K562 (cell line): ENCODE measurements around the gene EPHB4. TPM values are rescaled to one million over a fixed set of nuclear protein-coding genes. Genes with fewer than 3 reads are reported as not detected.
A peak's percentile ranks its signal among the peaks of the same experiment; 100 is the strongest.

ENCODE experiments used
- ARID3B ChIP-seq: fragments of 250-450 bp; sonication (Bioruptor Pico); IDR thresholded peaks from 2 replicates; pipeline ENCODE4 v1.4.0; 2020; ENCODE audit warnings: borderline replicate concordance
- ATF3 ChIP-seq, 2 experiments: fragments of 450-650 bp in 1 of 2; sonication (generic) in 1 of 2; formaldehyde crosslinking in 1 of 2; IDR thresholded peaks in 1 of 2; conservative IDR thresholded peaks in 1 of 2; 2 replicates each; pipeline versions ENCODE4 v1.6.1 to v1.8.1; 2016 to 2023; ENCODE audit warnings: mild to moderate bottlenecking in 2 of 2, moderate library complexity in 2 of 2, inconsistent platforms in 1 of 2, missing genetic modification reagents in 1 of 2
- BACH1 ChIP-seq: fragments of 200-800 bp; sonication (Bioruptor generic); IDR thresholded peaks from 2 replicates; pipeline ENCODE4 v1.6.1; 2016; ENCODE audit warnings: missing genetic modification characterization, missing compliant biosample characterization
- BCOR ChIP-seq: fragments of 450-650 bp; IDR thresholded peaks from 2 replicates; pipeline ENCODE4 v1.6.1; 2016
- polyA plus RNA-seq, 8 experiments: library from polyadenylated mRNA; depleted of rRNA in 4 of 8; stranded (reverse) in 5 of 8; unstranded in 3 of 8; fragments of >200 nt; fragmentation: Nextera tagmentation in 2 of 8; fragmentation: Illumina TruSeq in 1 of 8; extraction: Ambion mirVana in 2 of 8; extraction: Trizol in 1 of 8; gene quantifications; 2 replicates each; pipeline versions ENCODE4 v1.2.1 to v1.2.3, GENCODE V29; 2011 to 2014; ENCODE audit warnings: inconsistent platforms in 1 of 8, missing spikeins in 1 of 8
- total RNA-seq, 7 experiments: library from RNA; depleted of rRNA in 6 of 7; stranded (reverse); fragments of >200 nt in 6 of 7; fragmentation: Illumina TruSeq in 2 of 7; extraction: Trizol in 2 of 7; gene quantifications; 2 replicates each; pipeline versions ENCODE4 v1.2.1 to v1.2.3, GENCODE V29; 2011 to 2021; ENCODE audit warnings: low replicate concordance in 1 of 7
- TF ChIP-seq, protein P1 (sequence below): fragments of 450-650 bp; IDR thresholded peaks from 2 replicates; pipeline ENCODE4 v1.6.1; 2016; ENCODE audit warnings: low read depth

The EPHB4 gene
- total and polyA plus RNA-seq, 9 of the 15 experiments (the other 6 are each of a cell fraction or from before 2014, with no cell fraction given), result 1.2 to 82.1 (median 37.9) TPM

DNA sequence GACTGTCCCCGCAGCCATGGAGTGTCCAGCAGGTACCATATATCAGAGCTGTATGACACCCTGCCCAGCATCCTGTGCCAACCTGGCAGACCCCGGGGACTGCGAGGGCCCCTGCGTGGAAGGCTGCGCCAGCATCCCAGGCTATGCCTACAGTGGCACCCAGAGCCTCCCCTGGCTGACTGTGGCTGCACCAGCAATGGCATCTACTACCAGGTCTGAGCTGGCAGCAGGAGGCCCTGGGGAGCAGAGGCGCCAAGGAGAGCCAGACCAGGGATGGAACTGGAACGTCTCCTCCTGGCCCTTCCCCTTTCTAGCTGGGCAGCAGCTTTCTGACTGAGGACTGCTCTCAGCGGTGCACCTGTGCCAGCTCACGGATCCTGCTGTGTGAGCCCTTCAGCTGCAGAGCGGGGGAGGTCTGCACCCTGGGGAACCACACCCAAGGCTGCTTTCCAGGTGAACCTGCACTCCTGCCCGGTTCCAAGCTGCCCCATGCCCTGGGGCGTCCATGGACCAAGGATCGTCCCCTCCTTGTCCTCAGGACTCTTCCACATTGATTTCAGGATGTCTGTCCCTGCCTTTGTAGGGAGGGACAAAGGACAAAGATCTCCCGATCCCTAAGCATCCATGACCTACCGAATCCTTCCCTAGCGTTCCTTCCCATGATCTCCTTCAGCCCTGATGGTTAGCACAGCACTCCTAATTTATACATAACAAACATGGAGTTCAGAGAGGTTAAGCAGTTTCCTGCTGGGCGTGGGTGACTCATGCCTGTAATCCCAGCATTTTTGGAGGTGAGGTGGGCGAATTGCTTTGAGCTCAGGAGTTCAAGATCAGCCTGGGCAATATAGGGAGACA is 33.3 kb downstream of the EPHB4 start (continued):
- TF ChIP-seq, protein P1, sequence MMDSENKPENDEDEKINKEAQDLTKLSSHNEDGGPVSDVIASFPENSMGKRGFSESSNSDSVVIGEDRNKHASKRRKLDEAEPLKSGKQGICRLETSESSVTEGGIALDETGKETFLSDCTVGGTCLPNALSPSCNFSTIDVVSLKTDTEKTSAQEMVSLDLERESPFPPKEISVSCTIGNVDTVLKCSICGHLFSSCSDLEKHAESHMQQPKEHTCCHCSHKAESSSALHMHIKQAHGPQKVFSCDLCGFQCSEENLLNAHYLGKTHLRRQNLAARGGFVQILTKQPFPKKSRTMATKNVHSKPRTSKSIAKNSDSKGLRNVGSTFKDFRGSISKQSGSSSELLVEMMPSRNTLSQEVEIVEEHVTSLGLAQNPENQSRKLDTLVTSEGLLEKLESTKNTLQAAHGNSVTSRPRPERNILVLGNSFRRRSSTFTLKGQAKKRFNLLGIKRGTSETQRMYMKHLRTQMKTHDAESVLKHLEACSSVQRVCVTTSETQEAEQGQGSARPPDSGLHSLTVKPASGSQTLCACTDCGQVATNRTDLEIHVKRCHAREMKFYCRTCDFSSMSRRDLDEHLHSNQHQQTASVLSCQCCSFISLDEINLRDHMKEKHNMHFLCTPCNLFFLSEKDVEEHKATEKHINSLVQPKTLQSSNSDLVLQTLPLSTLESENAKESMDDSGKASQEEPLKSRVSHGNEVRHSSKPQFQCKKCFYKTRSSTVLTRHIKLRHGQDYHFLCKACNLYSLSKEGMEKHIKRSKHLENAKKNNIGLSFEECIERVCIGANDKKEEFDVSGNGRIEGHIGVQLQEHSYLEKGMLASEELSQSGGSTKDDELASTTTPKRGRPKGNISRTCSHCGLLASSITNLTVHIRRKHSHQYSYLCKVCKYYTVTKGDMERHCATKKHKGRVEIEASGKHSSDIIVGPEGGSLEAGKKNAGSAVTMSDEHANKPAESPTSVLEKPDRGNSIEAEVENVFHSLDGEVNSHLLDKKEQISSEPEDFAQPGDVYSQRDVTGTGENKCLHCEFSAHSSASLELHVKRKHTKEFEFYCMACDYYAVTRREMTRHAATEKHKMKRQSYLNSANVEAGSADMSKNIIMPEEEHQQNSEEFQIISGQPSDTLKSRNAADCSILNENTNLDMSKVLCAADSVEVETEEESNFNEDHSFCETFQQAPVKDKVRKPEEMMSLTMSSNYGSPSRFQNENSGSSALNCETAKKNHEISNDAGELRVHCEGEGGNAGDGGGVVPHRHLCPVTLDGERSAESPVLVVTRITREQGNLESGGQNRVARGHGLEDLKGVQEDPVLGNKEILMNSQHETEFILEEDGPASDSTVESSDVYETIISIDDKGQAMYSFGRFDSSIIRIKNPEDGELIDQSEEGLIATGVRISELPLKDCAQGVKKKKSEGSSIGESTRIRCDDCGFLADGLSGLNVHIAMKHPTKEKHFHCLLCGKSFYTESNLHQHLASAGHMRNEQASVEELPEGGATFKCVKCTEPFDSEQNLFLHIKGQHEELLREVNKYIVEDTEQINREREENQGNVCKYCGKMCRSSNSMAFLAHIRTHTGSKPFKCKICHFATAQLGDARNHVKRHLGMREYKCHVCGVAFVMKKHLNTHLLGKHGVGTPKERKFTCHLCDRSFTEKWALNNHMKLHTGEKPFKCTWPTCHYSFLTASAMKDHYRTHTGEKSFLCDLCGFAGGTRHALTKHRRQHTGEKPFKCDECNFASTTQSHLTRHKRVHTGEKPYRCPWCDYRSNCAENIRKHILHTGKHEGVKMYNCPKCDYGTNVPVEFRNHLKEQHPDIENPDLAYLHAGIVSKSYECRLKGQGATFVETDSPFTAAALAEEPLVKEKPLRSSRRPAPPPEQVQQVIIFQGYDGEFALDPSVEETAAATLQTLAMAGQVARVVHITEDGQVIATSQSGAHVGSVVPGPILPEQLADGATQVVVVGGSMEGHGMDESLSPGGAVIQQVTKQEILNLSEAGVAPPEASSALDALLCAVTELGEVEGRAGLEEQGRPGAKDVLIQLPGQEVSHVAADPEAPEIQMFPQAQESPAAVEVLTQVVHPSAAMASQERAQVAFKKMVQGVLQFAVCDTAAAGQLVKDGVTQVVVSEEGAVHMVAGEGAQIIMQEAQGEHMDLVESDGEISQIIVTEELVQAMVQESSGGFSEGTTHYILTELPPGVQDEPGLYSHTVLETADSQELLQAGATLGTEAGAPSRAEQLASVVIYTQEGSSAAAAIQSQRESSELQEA, result no peak
- peak; percentile 24; the same call in 1 of the 2 replicates for TF ChIP-seq BCOR
- TF ChIP-seq BACH1 (tag), result no peak
- TF ChIP-seq ATF3 (IDR thresholded peaks at IDR 0.05), result peak; percentile 82
- no peak for TF ChIP-seq ATF3 (CRISPR knock-in tag; conservative IDR thresholded peaks at IDR 0.05)
- TF ChIP-seq ARID3B (CRISPR knock-in tag), result no peak
